ENCODE data around the gene VAPA. TPM values are rescaled to one million over a fixed set of nuclear protein-coding genes. Genes with fewer than 3 reads are reported as not detected.

Gene VAPA
- total RNA-seq, 1 donor from 2014 or later: 169 TPM

- no peak for DNase-seq (ENCODE audit: low read depth)
- H3K4me3 ChIP-seq (ENCODE audit: low read depth, low read length): no peak overlapping the region
- TF ChIP-seq CTCF (conservative IDR thresholded peaks at IDR 0.05; ENCODE audit: low read depth, low read length): no peak
Measured at GRCh38 chr18:9877655-9878014, 36.2 kb upstream of the VAPA start.

GRCh38 chr18:9878095-9878494 is 35.7 kb upstream of the VAPA start:
- no peak for TF ChIP-seq CTCF (conservative IDR thresholded peaks at IDR 0.05; ENCODE audit: low read depth, low read length)
- no peak for DNase-seq (ENCODE audit: low read depth)
- no peak overlapping the region for H3K4me3 ChIP-seq (ENCODE audit: low read depth, low read length)

- no peak for DNase-seq (ENCODE audit: low read depth)
- no peak overlapping the region for H3K4me3 ChIP-seq (ENCODE audit: low read depth, low read length)
- no peak for TF ChIP-seq CTCF (conservative IDR thresholded peaks at IDR 0.05; ENCODE audit: low read depth, low read length)
Measured at GRCh38 chr18:9878783-9879242, 35.0 kb upstream of the VAPA start.

GRCh38 chr18:9884090-9884489 is 29.7 kb upstream of the VAPA start:
- no peak for TF ChIP-seq CTCF (conservative IDR thresholded peaks at IDR 0.05; ENCODE audit: low read depth, low read length)
- DNase-seq (ENCODE audit: low read depth): no peak

GRCh38 chr18:9884532-9885140 is 29.2 kb upstream of the VAPA start:
- TF ChIP-seq CTCF (conservative IDR thresholded peaks at IDR 0.05; ENCODE audit: low read depth, low read length): no peak
- H3K4me3 ChIP-seq (ENCODE audit: low read depth, low read length): no peak overlapping the region
- no peak for DNase-seq (ENCODE audit: low read depth)

More at GRCh38 chr18:9884090-9884489, 29.7 kb upstream of the VAPA start:
- H3K4me3 ChIP-seq (ENCODE audit: low read depth, low read length): no peak overlapping the region

- no peak within 1 kb of the TSS for H3K4me3 ChIP-seq (ENCODE audit: low read depth, low read length)
- TF ChIP-seq CTCF (conservative IDR thresholded peaks at IDR 0.05; ENCODE audit: low read depth, low read length): no peak
- no peak for DNase-seq (ENCODE audit: low read depth)
Measured at GRCh38 chr18:9885170-9886004, 28.4 kb upstream of the VAPA start, which contains the start of gene TXNDC2. TSS of gene TXNDC2 (plus strand) at chr18:9885973. CDS start at chr18:9886681, 708 bp downstream.

Measured in epithelial cell of proximal tubule (primary cell).